GM21423 (cell line): ENCODE results near the gene TTI1.

Experiments used
- ATAC-seq: cut with Tn5 transposase; IDR thresholded peaks from one replicate; pipeline ENCODE4 v1.9.1; 2021; ENCODE audit warnings: mild to moderate bottlenecking, moderate library complexity; ENCODE audit not compliant: unreplicated experiment

The TTI1 gene

GRCh38 chr20:38033330-38034107 lies at the start of gene TTI1, which contains the start of gene RPRD1B:
Gene TTI1 (minus strand): TSS chr20:38033456. CDS start chr20:38013816, 19,640 bp downstream.
Gene RPRD1B (plus strand): TSS chr20:38033746. CDS start chr20:38033948, 202 bp downstream.
- peak; percentile 77 for ATAC-seq

GRCh38 chr20:38082894-38083293 lies 49.6 kb upstream of the TTI1 start:
- no peak for ATAC-seq

GRCh38 chr20:38081575-38081974 lies 48.3 kb upstream of the TTI1 start:
- no peak for ATAC-seq

- ATAC-seq = no peak
These were observed 46.1 kb upstream of the TTI1 start for GRCh38 chr20:38079353-38079752.

GRCh38 chr20:38078084-38078483 lies 44.8 kb upstream of the TTI1 start:
- no peak for ATAC-seq

GRCh38 chr20:38076548-38076947 lies 43.3 kb upstream of the TTI1 start:
- ATAC-seq = no peak

- no peak for ATAC-seq
These were observed 42.1 kb upstream of the TTI1 start for GRCh38 chr20:38075161-38075998.

- ATAC-seq = no peak
These were observed 40.2 kb upstream of the TTI1 start for GRCh38 chr20:38073307-38074071.

GRCh38 chr20:38072898-38073297 lies 39.6 kb upstream of the TTI1 start:
- no peak for ATAC-seq

GRCh38 chr20:38067717-38068365 lies 34.6 kb upstream of the TTI1 start:
- no peak for ATAC-seq

GRCh38 chr20:38066969-38067716 lies 33.9 kb upstream of the TTI1 start:
- ATAC-seq = no peak

- no peak for ATAC-seq
These were observed 32.6 kb upstream of the TTI1 start for GRCh38 chr20:38065764-38066375.

- no peak for ATAC-seq
These were observed 30.8 kb upstream of the TTI1 start for GRCh38 chr20:38063911-38064530.

- ATAC-seq = no peak
These were observed 29.6 kb upstream of the TTI1 start for GRCh38 chr20:38062890-38063289.

- ATAC-seq = no peak
These were observed 27.9 kb upstream of the TTI1 start for GRCh38 chr20:38061109-38061508.

GRCh38 chr20:38060536-38060935 lies 27.3 kb upstream of the TTI1 start:
- ATAC-seq = no peak

GRCh38 chr20:38059832-38060231 lies 26.6 kb upstream of the TTI1 start:
- ATAC-seq = no peak

GRCh38 chr20:38057351-38057972 lies 24.2 kb upstream of the TTI1 start:
- peak; percentile 58 for ATAC-seq

GRCh38 chr20:38055848-38056247 lies 22.6 kb upstream of the TTI1 start:
- ATAC-seq = no peak
